Parathyroid adenoma (tissue), 2 donors: ENCODE measurements around the gene RAB3C.

Experiments
- H2AFZ ChIP-seq: fragments of 300-600 bp; sonication (generic); one replicate; pipeline ENCODE4 v1.7.0; 2017; ENCODE audit warnings: antibody characterized with exemption, mild to moderate bottlenecking
- H3K27ac ChIP-seq: fragments of 300-600 bp; sonication (generic); one replicate; pipeline ENCODE4 v1.7.0; 2017
- H3K27me3 ChIP-seq: fragments of 300-600 bp; sonication (generic); one replicate; pipeline ENCODE4 v1.7.0; 2017; ENCODE audit warnings: low read length; ENCODE audit not compliant: control insufficient read depth, insufficient read depth
- H3K36me3 ChIP-seq: fragments of 300-600 bp; sonication (generic); one replicate; pipeline ENCODE4 v1.7.0; 2017; ENCODE audit warnings: low read length; ENCODE audit not compliant: control insufficient read depth, insufficient read depth
- H3K4me1 ChIP-seq: fragments of 300-600 bp; sonication (generic); one replicate; pipeline ENCODE4 v1.7.0; 2017; ENCODE audit warnings: control low read depth
- H3K4me2 ChIP-seq: fragments of 300-600 bp; sonication (generic); one replicate; pipeline ENCODE4 v1.7.0; 2017; ENCODE audit warnings: low read length
- H3K4me3 ChIP-seq: fragments of 300-600 bp; sonication (generic); one replicate; pipeline ENCODE4 v1.7.0; 2017; ENCODE audit warnings: low read depth, low read length
- H3K79me2 ChIP-seq: fragments of 300-600 bp; sonication (generic); one replicate; pipeline ENCODE4 v1.7.0; 2017; ENCODE audit warnings: control low read depth
- H3K9ac ChIP-seq: fragments of 300-600 bp; sonication (generic); one replicate; pipeline ENCODE4 v1.7.0; 2017; ENCODE audit warnings: mild to moderate bottlenecking
- H3K9me3 ChIP-seq: fragments of 300-600 bp; sonication (generic); one replicate; pipeline ENCODE4 v1.7.0; 2017; ENCODE audit warnings: low read length; ENCODE audit not compliant: control insufficient read depth
- TF ChIP-seq, protein P1 (sequence below): fragments of 300-600 bp; sonication (generic); IDR thresholded peaks from one replicate; pipeline ENCODE4 v1.7.0; 2017; ENCODE audit warnings: antibody characterized with exemption, mild to moderate bottlenecking
- donor health status: primary hyperparathyroidism.

RAB3C gene

DNA sequence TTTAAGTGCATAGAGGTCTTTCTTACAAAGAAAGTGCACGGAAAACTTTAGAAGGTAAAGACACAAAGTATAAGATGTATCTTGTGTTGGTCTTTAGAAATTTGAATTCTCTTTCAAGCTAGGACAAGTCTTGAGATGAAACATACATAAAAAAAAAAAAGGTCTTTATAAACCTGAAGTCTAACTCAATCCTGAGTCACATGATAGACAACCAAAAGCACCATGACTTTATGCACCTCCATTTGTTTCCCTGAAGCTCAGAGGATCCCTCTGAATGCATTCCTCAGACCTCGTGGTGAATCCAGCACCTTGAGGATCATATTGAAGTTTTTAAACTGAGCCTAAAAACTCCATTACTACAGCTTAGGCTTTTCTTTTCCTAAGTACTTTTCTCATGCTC lies 91.8 kb downstream of the RAB3C start:
- no peaks in the 10 kb centered on the region for H3K79me2 ChIP-seq
- no peak overlapping the region for H3K4me2 ChIP-seq
- H3K4me1 ChIP-seq, result no peaks in the 10 kb centered on the region
- H3K4me3 ChIP-seq, result no peak overlapping the region
- no peaks in the 10 kb centered on the region for H3K36me3 ChIP-seq
- H3K9ac ChIP-seq, result no peak overlapping the region
- TF ChIP-seq, protein P1, sequence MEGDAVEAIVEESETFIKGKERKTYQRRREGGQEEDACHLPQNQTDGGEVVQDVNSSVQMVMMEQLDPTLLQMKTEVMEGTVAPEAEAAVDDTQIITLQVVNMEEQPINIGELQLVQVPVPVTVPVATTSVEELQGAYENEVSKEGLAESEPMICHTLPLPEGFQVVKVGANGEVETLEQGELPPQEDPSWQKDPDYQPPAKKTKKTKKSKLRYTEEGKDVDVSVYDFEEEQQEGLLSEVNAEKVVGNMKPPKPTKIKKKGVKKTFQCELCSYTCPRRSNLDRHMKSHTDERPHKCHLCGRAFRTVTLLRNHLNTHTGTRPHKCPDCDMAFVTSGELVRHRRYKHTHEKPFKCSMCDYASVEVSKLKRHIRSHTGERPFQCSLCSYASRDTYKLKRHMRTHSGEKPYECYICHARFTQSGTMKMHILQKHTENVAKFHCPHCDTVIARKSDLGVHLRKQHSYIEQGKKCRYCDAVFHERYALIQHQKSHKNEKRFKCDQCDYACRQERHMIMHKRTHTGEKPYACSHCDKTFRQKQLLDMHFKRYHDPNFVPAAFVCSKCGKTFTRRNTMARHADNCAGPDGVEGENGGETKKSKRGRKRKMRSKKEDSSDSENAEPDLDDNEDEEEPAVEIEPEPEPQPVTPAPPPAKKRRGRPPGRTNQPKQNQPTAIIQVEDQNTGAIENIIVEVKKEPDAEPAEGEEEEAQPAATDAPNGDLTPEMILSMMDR, result no peak
- no peak overlapping the region for H3K27ac ChIP-seq
- no peaks in the 10 kb centered on the region for H3K27me3 ChIP-seq
- H3K9me3 ChIP-seq, result no peaks in the 10 kb centered on the region
- H2AFZ ChIP-seq, result no peak overlapping the region

DNA sequence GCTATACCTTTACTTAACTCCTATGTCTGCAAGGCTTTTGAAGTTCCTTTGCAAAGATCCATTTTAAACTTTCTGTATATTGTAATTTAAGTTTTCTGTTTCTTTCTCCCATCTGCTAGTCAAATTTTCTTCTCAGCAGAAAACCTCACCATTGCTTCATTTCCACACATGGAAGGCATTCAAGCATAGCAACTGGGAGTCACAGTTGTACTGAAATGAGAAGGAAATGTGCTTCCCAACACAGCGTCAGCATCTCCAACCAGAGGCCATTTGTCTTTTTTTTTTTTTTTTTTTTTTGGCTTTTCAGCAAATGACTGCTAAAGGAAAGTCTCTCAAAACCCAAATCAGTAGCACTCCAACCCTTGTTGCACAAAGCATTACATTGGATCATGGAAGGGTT lies 92.5 kb downstream of the RAB3C start:
- H3K27me3 ChIP-seq, result no peaks in the 10 kb centered on the region
- no peaks in the 10 kb centered on the region for H3K4me1 ChIP-seq
- no peaks in the 10 kb centered on the region for H3K9me3 ChIP-seq
- H3K9ac ChIP-seq, result no peak overlapping the region
- TF ChIP-seq, protein P1, result no peak
- H3K4me3 ChIP-seq, result no peak overlapping the region
- H3K4me2 ChIP-seq, result no peak overlapping the region
- H2AFZ ChIP-seq, result no peak overlapping the region
- H3K36me3 ChIP-seq, result no peaks in the 10 kb centered on the region
- no peaks in the 10 kb centered on the region for H3K79me2 ChIP-seq
- no peak overlapping the region for H3K27ac ChIP-seq

DNA sequence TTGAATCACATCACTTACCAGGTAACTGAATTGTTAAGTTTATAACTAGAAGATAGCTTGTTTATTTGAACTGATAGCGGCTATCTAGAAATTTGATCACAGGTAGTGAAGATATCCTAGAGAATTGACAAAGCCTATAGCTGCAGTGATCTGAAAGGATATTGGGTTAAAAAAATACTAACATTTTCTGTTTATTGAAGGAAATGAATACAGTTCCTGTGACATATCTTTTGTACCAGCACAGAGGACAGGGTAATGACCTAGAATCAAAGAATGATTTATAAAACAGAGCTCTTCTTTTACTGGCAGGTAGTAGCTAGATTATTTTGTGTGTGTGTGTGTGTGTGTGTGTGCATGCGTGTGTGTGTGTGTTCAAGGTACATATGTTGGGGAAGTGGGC lies 94.8 kb downstream of the RAB3C start:
- Histone ChIP-seq H3K27ac (no peak overlapping the region), H3K4me2 (no peak overlapping the region), H3K9me3 (no peaks in the 10 kb centered on the region), H3K4me3 (no peak overlapping the region), H3K27me3 (no peaks in the 10 kb centered on the region), H3K36me3 (no peaks in the 10 kb centered on the region), H2AFZ (no peak overlapping the region), H3K9ac (no peak overlapping the region), H3K79me2 (no peaks in the 10 kb centered on the region), H3K4me1 (no peaks in the 10 kb centered on the region)
- TF ChIP-seq, protein P1, result no peak

DNA sequence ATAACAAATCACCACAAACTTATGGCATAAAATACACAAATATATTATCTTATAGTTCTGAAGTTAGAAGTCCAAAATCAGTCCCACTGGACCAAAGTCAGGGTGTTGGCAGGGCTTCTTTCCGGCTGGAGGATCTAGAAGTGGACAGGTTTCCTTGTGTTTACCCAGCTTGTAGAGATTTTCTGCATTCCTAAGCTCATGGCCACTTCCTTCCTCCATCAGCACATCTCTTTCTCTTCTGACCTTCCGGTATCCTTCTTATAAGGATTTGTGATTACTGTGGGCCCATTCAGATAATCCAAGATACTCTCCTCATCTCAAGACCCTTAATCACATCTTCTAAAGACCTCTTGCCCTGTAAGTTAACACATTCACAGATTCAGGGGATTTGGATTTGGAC lies 97.6 kb downstream of the RAB3C start:
- Histone ChIP-seq H3K79me2 (no peaks in the 10 kb centered on the region), H3K27ac (no peak overlapping the region), H2AFZ (no peak overlapping the region), H3K4me2 (no peak overlapping the region), H3K4me1 (no peaks in the 10 kb centered on the region), H3K4me3 (no peak overlapping the region), H3K9ac (no peak overlapping the region), H3K27me3 (no peaks in the 10 kb centered on the region), H3K9me3 (no peaks in the 10 kb centered on the region), H3K36me3 (no peaks in the 10 kb centered on the region)
- TF ChIP-seq, protein P1, result no peak

DNA sequence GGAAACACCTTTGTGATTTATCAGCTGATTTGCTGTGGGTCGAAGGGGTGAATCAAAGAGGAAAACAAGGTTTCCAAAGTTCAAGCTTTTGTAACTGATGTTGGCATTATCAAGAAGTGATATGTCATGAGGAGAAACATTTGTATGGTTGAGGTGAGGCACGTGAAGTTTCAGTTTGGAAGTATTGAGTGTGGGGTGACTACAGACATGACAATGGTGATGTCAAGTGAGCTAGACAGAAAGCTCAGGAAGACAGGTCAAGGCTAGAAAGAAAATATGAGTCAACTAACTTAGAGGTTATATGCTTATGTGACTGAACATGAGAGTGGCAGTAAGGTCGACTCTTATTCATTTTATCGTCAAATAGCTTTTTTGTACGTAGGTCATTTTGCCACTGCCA lies 99.1 kb downstream of the RAB3C start:
- H3K9ac ChIP-seq, result no peak overlapping the region
- H2AFZ ChIP-seq, result no peak overlapping the region
- H3K4me3 ChIP-seq, result no peak overlapping the region

More for the DNA sequence above, 99.1 kb downstream of the RAB3C start:
- Histone ChIP-seq H3K9me3 (no peaks in the 10 kb centered on the region), H3K36me3 (no peaks in the 10 kb centered on the region), H3K4me1 (no peaks in the 10 kb centered on the region), H3K27ac (no peak overlapping the region), H3K79me2 (no peaks in the 10 kb centered on the region), H3K4me2 (no peak overlapping the region), H3K27me3 (no peaks in the 10 kb centered on the region)
- TF ChIP-seq, protein P1, result no peak
